GM12878 (cell line): Measurements from ENCODE around the gene ZNF25. TPM values are rescaled to one million over a fixed set of nuclear protein-coding genes. Genes with fewer than 3 reads are reported as not detected.

Source experiments
- ATAC-seq: fragments of 200-7000 bp; cut with Tn5 transposase; 3 replicates; pipeline ENCODE4 v1.9.1; 2020; ENCODE audit warnings: mild to moderate bottlenecking, moderate library complexity
- BruUV-seq: library from RNA; stranded (reverse); fragments of 400-500 nt; replicated peaks from 2 replicates; lab custom pipeline; 2021; lab: Mats Ljungman, UMichigan
- CTCF ChIA-PET: fragments of 300-600 bp; sonication (Branson Sonifier 250); formaldehyde crosslinking; extraction: SDS; loops from one replicate; lab custom pipeline; 2021; ENCODE audit warnings: inconsistent platforms; lab: Yijun Ruan, JAX
- POLR2A ChIA-PET: fragments of 350-600 bp; formaldehyde crosslinking; extraction: SDS; loops from one replicate; lab custom pipeline; 2021; ENCODE audit warnings: inconsistent platforms; lab: Charles Lee
- RAD21 ChIA-PET: fragments of 300-600 bp; sonication (Branson Sonifier 250); formaldehyde crosslinking; loops from one replicate; lab custom pipeline; 2023; ENCODE audit warnings: antibody characterized with exemption; ENCODE audit not compliant: unreplicated experiment; lab: Charles Lee
- SMC1A ChIA-PET: fragments of 300-600 bp; sonication (Branson Sonifier 250); formaldehyde crosslinking; loops from one replicate; lab custom pipeline; 2023; ENCODE audit not compliant: unreplicated experiment, uncharacterized antibody; lab: Charles Lee
- DNase-seq: peaks from one replicate; pipeline ENCODE4 v3.0.0-alpha.2; 2011; ENCODE audit warnings: low read depth, low spot score
- FAIRE-seq: peaks from 3 replicates; lab custom pipeline; 2011; peaks lifted over from hg19 to GRCh38; lab: Jason Lieb, UNC
- H2AFZ ChIP-seq: 2 replicates; pipeline ENCODE4 v1.6.0; 2011; ENCODE audit warnings: low read depth, low read length, control low read depth; ENCODE audit not compliant: control insufficient read depth
- H3K27ac ChIP-seq: 2 replicates; pipeline ENCODE4 v1.5.1; 2011; ENCODE audit warnings: control low read depth; ENCODE audit not compliant: control insufficient read depth, insufficient read depth
- H3K27me3 ChIP-seq, 2 experiments: replicated peaks in 1 of 2; 2 replicates each; pipeline versions ENCODE4 v1.6.0 to v1.6.1; 2011; ENCODE audit warnings: low read length in 1 of 2; ENCODE audit not compliant: control insufficient read depth in 2 of 2, insufficient read depth in 2 of 2
- H3K36me3 ChIP-seq, 2 experiments: 2 replicates each; pipeline ENCODE4 v1.5.1; 2011; ENCODE audit warnings: low read length in 1 of 2; ENCODE audit not compliant: control insufficient read depth in 2 of 2, insufficient read depth in 2 of 2
- H3K4me1 ChIP-seq: 2 replicates; pipeline ENCODE4 v1.6.1; 2011; ENCODE audit warnings: mild to moderate bottlenecking, low read length, moderate library complexity, mixed read lengths; ENCODE audit not compliant: control insufficient read depth, insufficient read depth
- H3K4me2 ChIP-seq: 2 replicates; pipeline ENCODE4 v1.6.0; 2011; ENCODE audit warnings: control low read depth; ENCODE audit not compliant: control insufficient read depth, insufficient read depth
- H3K4me3 ChIP-seq: fragments of 200-600 bp; sonication (generic); 2 replicates; pipeline ENCODE4 v1.5.1; 2016
- H3K79me2 ChIP-seq: 2 replicates; pipeline ENCODE4 v1.6.0; 2011; ENCODE audit warnings: low read length; ENCODE audit not compliant: control insufficient read depth, insufficient read depth
- H3K9ac ChIP-seq: 2 replicates; pipeline ENCODE4 v1.8.0; 2011; ENCODE audit warnings: low read length, control low read depth, mixed read lengths; ENCODE audit not compliant: control insufficient read depth, insufficient read depth
- H3K9me3 ChIP-seq: replicated peaks from 3 replicates; pipeline ENCODE4 v1.5.1; 2011; ENCODE audit warnings: mild to moderate bottlenecking, low read length; ENCODE audit not compliant: control insufficient read depth, insufficient read depth
- H4K20me1 ChIP-seq: 2 replicates; pipeline ENCODE4 v1.6.0; 2011; ENCODE audit not compliant: control insufficient read depth, insufficient read depth
- CEBPB ChIP-seq, 2 experiments: fragments of 150-350 bp in 1 of 2; IDR thresholded peaks; 2 replicates each; pipeline ENCODE4 v1.6.1; 2012 to 2014; ENCODE audit warnings: low read depth in 2 of 2, low read length in 2 of 2, borderline replicate concordance in 1 of 2, inconsistent platforms in 1 of 2
- GABPA ChIP-seq: IDR thresholded peaks from 2 replicates; pipeline ENCODE4 v1.6.1; 2014; ENCODE audit warnings: antibody characterized with exemption, low read depth, mild to moderate bottlenecking, inconsistent platforms
- HDAC6 ChIP-seq: fragments of 200-600 bp; sonication (generic); IDR thresholded peaks from one replicate; pipeline ENCODE4 v1.8.0; 2017; ENCODE audit warnings: antibody characterized with exemption; ENCODE audit not compliant: unreplicated experiment
- HSF1 ChIP-seq: fragments of 150-350 bp; IDR thresholded peaks from 2 replicates; pipeline ENCODE4 v1.6.1; 2014; ENCODE audit warnings: mild to moderate bottlenecking, low read depth, low read length
- IRF3 ChIP-seq: fragments of 450-650 bp; IDR thresholded peaks from 2 replicates; pipeline ENCODE4 v1.6.1; 2014; ENCODE audit warnings: mild to moderate bottlenecking
- MYB ChIP-seq: fragments of 150-350 bp; IDR thresholded peaks from 2 replicates; pipeline ENCODE4 v1.6.1; 2014; ENCODE audit warnings: mild to moderate bottlenecking, low read depth, low read length, borderline replicate concordance
- NFYB ChIP-seq: IDR thresholded peaks from 2 replicates; pipeline ENCODE4 v1.6.1; 2011; ENCODE audit warnings: low read depth, mild to moderate bottlenecking, low read length, improper control_type of control experiment, moderate library complexity; ENCODE audit not compliant: insufficient read depth
- RBBP5 ChIP-seq: fragments of 200-600 bp; sonication (generic); conservative IDR thresholded peaks from 2 replicates; pipeline ENCODE4 v1.6.1; 2016
- RELB ChIP-seq: fragments of 450-650 bp; IDR thresholded peaks from 2 replicates; pipeline ENCODE4 v1.6.1; 2017; ENCODE audit warnings: low read depth, mild to moderate bottlenecking, moderate library complexity
- SMAD1 ChIP-seq: fragments of 450-650 bp; IDR thresholded peaks from 2 replicates; pipeline ENCODE4 v1.6.1; 2018; ENCODE audit warnings: mild to moderate bottlenecking, low read depth; ENCODE audit not compliant: partially characterized antibody
- STAT1 ChIP-seq: fragments of 450-650 bp; conservative IDR thresholded peaks from 2 replicates; pipeline ENCODE4 v1.6.1; 2014; ENCODE audit warnings: antibody characterized with exemption, mild to moderate bottlenecking
- SUZ12 ChIP-seq: fragments of 200-600 bp; sonication (generic); IDR thresholded peaks from one replicate; pipeline ENCODE4 v1.6.1; 2018; ENCODE audit warnings: antibody characterized with exemption, mild to moderate bottlenecking; ENCODE audit not compliant: unreplicated experiment
- USF1 ChIP-seq: IDR thresholded peaks from 2 replicates; pipeline ENCODE4 v1.6.1; 2011; ENCODE audit warnings: borderline replicate concordance, low read depth, mild to moderate bottlenecking, moderate library complexity, mixed read lengths, low read length; ENCODE audit not compliant: insufficient read depth; ENCODE audit errors: extremely low read length
- ZNF384 ChIP-seq: IDR thresholded peaks from 2 replicates; pipeline ENCODE4 v1.6.1; 2012; ENCODE audit warnings: low read depth, mild to moderate bottlenecking, low read length, improper control_type of control experiment, borderline replicate concordance
- ZNF592 ChIP-seq: fragments of 450-650 bp; IDR thresholded peaks from 2 replicates; pipeline ENCODE4 v1.6.1; 2017; ENCODE audit warnings: mild to moderate bottlenecking, moderate library complexity
- WGBS: methylation state at CpG from one replicate; pipeline ENCODE4 v1.1.6; 2016; ENCODE audit warnings: low lambda C conversion rate; ENCODE audit not compliant: insufficient replicate concordance, insufficient coverage; ENCODE audit errors: missing lambda C conversion rate; 5-methylcytosine and 5-hydroxymethylcytosine counted together
- in situ Hi-C: fragments of 300-500 bp; cut with MboI; formaldehyde crosslinking; loops from 9 replicates; pipeline ENCODE4 v1.14.3; 2018; ENCODE audit warnings: mixed read lengths
- intact Hi-C: fragments of 100-400 bp; cut with micrococcal nuclease; formaldehyde crosslinking; loops from one replicate; pipeline ENCODE4 v1.14.2; 2022; ENCODE audit not compliant: unreplicated experiment
- polyA plus RNA-seq, 11 experiments: library from polyadenylated mRNA; depleted of rRNA in 4 of 11; unstranded in 6 of 11; stranded (reverse) in 5 of 11; fragments of >200 nt; fragmentation: Nextera tagmentation in 4 of 11; fragmentation: Illumina TruSeq in 1 of 11; extraction: Ambion mirVana in 4 of 11; extraction: Trizol in 1 of 11; gene quantifications; 1 replicate in 1 of 11; 2 replicates in 10 of 11; pipeline versions ENCODE4 v1.2.1 to v1.2.3, GENCODE V29; 2011 to 2016; ENCODE audit warnings: inconsistent platforms in 2 of 11, missing spikeins in 2 of 11, low read depth in 1 of 11
- total RNA-seq, 4 experiments: library from RNA; depleted of rRNA in 3 of 4; stranded (reverse); fragments of >200 nt in 3 of 4; fragmentation: Illumina TruSeq in 1 of 4; extraction: Trizol in 1 of 4; gene quantifications; 2 replicates each; pipeline versions ENCODE4 v1.2.1 to v1.2.3, GENCODE V29; 2013 to 2021

The ZNF25 gene
- total and polyA plus RNA-seq, 10 of the 15 experiments (the other 5 are each of a cell fraction or from before 2014, with no cell fraction given), result 1.0 to 6.8 (median 3.2) TPM

GRCh38 chr10:37934791-37935190 is 41.7 kb downstream of the ZNF25 start:
- POLR2A ChIA-PET, result no interaction called here
- RAD21 ChIA-PET, result no interaction called here
- H3K4me1 ChIP-seq, result no peaks in the 10 kb centered on the region
- BruUV-seq, result no TSS peak
- FAIRE-seq, result no peak
- H3K27ac ChIP-seq, result no peak overlapping the region
- intact Hi-C loops (no loop called here), in situ Hi-C loops (loop anchor here (25.0 kb wide), 2 partner anchors 1047 to 1453 kb away; no protein-coding TSS in a partner anchor)
- H4K20me1 ChIP-seq, result no peaks in the 10 kb centered on the region
- SMC1A ChIA-PET, result no interaction called here
- H3K36me3 ChIP-seq, result no peaks in the 10 kb centered on the region
- H3K4me3 ChIP-seq, result no peak overlapping the region
- no peaks in the 10 kb centered on the region; the same call in 2 of the 3 replicates for H3K9me3 ChIP-seq
- H3K4me2 ChIP-seq, result no peak overlapping the region
- no peak for DNase-seq
- ATAC-seq, result no peak
- H3K79me2 ChIP-seq, result no peaks in the 10 kb centered on the region
- H2AFZ ChIP-seq, result no peak overlapping the region
- no peak overlapping the region for H3K9ac ChIP-seq
- no peaks in the 10 kb centered on the region for H3K27me3 ChIP-seq
- CTCF ChIA-PET, result no interaction called here
- WGBS, result 28% methylated on average over 2 of the region's 2 CpGs
- TF ChIP-seq RBBP5 (no peak), HSF1 (no peak), NFYB (no peak), CEBPB (IDR thresholded peaks at IDR 0.05; ENCODE audit: borderline replicate concordance in 1 of 2, low read depth in 2 of 2, low read length in 2 of 2) (no peak), ZNF384 (no peak), STAT1 (no peak), SUZ12 (no peak), USF1 (no peak), RELB (no peak), GABPA (no peak), SMAD1 (no peak), HDAC6 (no peak), ZNF592 (no peak), IRF3 (no peak), MYB (no peak)
